HG03108 (cell line): ENCODE data around the gene CCN2.

Experiments
- ATAC-seq: cut with Tn5 transposase; IDR thresholded peaks from one replicate; pipeline ENCODE4 v1.9.1; 2021; ENCODE audit warnings: moderate library complexity; ENCODE audit not compliant: unreplicated experiment

The CCN2 gene

DNA sequence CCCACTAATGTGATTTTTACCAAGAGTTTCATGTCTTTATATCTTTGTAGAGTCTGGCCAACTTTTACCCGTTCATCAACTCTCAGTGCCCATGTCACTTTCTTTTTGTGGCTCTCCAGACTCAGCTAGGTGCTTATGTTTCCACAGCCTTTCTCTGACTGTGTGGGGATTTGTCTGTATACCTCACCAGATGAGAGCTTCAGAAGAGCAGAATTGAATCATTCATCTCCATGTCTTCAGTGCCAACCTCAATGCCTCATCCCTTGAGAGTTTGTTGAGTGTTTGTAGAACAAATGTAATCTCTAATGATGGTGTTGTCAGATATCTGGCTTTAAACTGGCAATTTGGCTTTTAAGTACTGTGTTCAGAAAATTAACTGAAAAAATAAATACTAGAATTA lies 16.8 kb upstream of the CCN2 start:
- no peak for ATAC-seq

DNA sequence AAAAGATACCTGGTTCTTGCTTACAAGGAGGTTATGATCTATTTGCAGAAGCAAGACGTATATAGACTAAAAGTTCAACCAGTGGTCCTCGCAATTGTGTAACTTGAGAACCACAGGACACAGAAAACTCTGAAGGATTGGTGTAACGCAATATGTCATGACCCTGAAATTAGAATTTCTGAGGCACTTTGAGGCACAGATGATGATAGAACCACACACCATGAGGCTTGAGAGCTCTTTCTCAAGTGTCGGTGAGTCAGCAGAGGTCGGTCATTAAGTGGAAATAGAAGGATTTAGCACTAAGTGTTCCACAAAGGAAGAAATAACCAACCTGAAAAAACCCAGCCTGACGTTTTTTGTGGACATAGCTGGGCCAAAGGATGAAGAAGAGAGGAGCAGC lies 15.3 kb upstream of the CCN2 start:
- ATAC-seq: no peak

DNA sequence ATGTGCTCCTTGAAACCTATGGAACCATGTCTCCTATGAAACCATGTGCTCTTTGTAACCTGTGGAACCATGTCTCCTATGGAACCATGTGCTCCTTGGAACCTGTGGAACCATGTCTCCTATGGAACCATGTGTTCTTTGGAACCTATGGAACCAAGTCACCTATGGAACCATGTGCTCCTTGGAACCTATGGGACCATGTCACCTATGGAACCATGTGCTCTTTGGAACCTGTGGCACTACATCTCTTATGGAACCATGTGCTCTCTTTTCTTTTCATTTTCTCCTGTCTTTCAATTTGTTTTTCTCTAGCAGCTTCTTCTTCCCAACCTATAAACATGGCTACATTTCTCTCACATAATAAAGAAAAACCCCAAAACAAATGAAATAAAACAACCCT lies 11.9 kb upstream of the CCN2 start:
- no peak for ATAC-seq

GRCh38 chr6:131960371-131961133 lies 9.4 kb upstream of the CCN2 start:
- no peak for ATAC-seq

GRCh38 chr6:131958542-131959470 lies 7.6 kb upstream of the CCN2 start:
- no peak for ATAC-seq

DNA sequence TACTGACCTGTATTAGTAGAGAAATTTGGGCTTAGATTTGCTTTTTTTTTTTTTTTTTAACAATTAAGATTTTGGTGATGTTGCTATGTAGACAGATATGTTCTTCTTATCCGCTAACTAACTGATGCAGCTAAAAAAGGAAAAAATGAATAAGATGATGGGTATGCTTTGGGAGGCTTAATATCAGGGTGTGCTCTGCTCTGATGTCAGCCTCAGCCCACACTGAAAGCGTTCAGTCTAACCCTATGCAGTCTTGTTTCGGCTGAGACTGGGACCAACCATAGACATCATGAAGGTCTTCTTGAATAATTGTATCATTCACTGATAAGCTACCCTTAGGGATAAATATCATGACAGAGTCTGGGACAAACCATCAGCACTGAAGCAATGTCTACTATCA lies 6.9 kb upstream of the CCN2 start:
- ATAC-seq: no peak

DNA sequence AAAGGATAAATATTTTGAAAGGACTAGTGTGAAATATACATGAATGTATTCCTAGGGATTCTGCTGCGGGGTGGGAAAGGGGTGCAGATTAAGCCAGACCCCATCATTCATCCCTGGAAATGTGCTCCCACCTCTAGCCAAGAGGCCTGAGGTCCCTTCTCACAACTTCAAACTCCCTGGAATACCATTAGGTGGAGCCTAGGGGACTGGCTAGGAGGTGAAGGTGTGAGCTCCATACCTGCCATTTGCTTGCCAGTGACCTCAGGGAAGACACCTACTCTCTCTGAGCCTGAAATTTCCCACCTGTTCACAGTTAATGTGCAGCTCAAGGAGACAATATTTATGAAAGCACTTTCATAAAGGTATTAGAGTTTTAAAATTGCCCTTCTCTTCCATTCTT lies 4.7 kb upstream of the CCN2 start:
- ATAC-seq: no peak

DNA sequence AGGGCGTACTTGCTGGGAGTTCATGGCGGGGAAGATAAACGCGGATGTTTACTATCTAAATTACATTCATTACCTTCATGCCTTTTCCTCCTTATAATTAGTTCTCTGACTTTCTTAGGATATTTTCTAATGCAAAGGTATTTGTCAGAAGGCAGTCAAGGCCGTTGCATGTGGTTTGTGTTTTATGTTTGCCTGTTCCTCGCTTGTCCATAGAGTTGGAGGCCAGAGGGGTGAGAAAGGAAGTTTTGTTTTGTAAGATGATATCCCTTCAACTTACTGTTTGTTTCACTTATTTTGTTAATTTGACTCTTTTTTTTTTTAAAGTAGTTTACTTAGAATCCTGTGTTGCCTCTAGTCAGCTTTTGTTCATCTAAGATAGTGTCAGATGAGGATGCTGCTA lies 4.0 kb upstream of the CCN2 start:
- no peak for ATAC-seq

DNA sequence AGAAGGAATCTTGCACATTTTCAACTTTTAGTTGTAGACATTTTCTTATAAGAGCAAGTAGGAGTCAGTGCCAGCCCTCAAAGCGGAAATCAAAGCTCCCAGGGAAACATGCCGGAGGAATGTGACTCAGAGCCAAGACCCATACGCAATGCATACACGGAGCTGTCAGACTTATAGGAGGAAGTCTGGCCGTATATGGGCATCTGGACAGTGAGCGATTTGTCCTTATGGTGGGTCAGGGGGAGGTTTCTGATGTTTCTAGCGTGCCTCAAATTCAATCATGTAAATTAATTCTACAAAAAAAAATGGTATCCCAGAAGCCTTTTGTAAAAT lies 3.6 kb upstream of the CCN2 start:
- ATAC-seq: no peak

DNA sequence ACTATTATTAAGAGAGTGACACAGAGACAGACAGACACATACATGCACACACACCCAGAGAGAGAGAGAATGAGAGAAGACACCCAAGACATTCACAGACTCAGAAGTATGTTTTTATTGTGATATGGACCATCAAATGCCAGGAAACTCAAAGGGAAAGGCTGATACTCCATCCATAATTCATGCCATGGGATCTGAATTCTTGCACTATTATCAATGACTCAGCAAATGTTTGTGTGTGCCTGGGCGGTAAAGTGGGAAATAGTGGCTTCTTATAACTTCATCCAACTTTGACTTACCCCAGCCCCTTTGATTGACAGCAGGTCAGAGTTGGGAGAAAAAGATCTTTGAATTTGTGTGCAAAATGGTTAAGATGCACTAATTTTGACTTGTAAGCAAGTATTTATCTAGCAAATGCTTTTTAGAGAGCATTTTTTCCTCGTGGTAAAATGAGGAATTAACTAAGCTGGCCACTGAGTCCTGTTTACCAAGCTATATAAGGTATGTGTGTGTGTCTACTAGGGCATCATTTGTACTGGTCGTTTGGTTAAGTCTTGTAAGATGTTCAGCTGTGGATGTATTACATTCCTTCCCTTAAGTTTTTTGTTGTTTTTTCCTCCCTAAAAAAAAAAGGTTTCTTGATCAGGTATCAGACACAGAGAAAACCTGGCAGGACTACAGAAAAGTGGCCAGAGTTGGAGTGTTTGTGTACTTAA lies 3.0 kb upstream of the CCN2 start:
- ATAC-seq: no peak

DNA sequence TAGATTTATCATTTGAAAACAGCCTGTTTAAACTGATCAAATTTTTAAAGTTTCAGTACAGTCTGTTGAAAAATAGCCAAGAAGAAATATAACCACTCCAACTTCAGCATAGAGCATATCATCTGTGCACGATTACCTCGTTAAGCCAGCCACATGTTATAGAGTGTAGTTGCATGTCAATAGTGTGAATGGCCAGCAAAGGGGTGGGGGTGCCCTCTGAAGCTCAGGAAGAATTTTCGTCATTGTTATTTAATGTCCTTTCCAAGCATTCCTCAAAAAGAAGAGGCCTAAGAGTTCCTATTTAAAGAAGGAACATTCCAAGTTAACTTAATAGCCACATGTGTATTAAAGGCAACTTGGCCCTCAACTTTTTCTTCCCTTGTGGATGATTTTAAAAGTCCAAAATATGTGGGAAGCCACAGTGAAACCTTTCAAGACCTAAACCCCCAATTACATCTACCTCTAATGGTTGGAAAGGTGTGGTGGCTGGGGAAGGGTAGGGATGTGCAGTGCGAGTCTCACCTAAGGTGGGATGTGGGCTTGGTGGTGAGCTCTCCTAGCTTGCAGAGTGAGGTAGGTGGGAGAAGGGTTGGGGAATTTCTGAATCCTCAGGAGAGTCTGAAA lies 1.8 kb upstream of the CCN2 start:
- ATAC-seq: no peak

DNA sequence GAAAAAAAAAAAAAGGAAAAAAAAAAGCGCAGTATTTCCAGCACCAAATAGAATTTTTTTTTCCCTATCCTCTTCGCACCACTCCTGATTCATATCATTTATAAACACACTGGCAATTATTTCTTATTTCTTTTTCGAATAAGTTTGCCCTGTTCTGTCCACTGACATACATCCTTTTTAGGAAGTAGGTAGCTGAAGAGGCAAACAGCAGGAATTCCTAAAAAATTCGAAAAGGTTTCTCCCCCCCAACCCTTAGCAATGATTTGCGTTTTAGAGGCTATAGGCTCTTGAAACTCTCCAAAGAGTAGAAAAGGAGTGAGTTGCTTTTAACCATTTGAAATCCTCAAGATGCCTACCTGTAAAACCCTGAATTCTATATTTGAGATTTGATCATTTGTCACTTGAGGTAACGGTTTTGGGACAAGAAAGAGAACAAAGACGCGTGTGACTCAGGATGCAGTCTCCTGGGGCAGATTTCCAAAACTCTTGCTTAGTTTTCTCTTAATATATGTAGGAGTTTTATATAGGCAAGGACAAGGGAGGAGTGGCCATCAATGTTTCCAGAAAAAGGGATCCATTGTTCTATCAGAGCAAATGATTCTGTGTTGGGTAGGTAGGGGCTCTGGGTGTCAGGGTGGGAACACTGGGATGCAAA lies 531 bp upstream of the CCN2 start:
- no peak for ATAC-seq

- ATAC-seq: no peak
Measured at GRCh38 chr6:131949909-131950766, 1.0 kb downstream of the CCN2 start.

GRCh38 chr6:131949620-131949908 lies 1.6 kb downstream of the CCN2 start:
- ATAC-seq: no peak

GRCh38 chr6:131948692-131949619 lies 2.2 kb downstream of the CCN2 start:
- no peak for ATAC-seq

- ATAC-seq: no peak
Measured at GRCh38 chr6:131947986-131948661, 3.0 kb downstream of the CCN2 start.

DNA sequence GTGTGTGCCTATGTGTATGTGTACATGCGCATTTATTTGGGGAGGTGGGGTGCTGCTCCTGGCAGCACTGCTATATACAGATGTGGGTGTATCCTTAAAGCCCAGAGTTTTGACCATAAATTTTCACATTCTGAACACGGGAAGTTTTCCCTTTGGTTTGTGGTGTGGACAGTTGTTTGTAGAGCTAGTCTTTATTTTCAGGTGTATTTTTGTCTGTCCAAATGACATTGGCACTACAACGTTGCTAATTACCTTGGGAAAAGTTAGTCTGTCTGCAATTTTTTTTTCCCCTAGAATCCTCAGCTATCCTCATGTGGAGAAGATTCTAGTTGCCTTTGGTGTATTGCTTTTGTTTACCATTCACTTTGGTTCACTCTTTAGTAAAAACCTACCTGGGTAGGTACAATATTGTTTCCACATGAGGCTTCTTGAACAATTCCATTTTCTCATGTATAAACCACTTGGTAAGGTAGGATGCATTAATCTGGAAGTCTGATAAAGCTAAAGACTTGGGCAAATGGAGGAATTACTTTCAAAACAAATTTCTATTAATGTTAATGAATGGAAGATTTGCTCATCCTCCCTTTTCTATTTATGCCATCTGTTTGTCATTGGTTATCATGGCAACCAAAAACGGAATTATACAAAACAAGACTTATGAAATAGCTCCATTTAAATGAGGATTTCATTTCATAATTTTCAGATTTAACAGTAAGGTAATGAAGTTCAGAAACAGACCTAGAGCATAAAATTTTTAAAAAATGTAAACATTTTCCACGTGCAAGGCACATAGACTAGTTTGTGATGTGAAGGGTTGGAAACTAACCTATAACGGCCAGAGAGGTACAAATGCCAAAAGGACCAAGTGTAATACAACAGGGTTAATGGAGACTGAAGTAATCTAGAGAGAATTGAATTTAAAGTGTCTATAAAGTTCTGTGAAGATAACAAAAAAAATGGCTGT lies 3.9 kb downstream of the CCN2 start:
- ATAC-seq: no peak
